GM19099 (cell line): Measurements from ENCODE around the gene PDE4A.

Experiments used
- POLR2A ChIP-seq: IDR thresholded peaks from 3 replicates; pipeline ENCODE4 v1.6.1; 2011; ENCODE audit warnings: low read depth; ENCODE audit not compliant: insufficient read length; ENCODE audit errors: extremely low read depth

Gene PDE4A

DNA sequence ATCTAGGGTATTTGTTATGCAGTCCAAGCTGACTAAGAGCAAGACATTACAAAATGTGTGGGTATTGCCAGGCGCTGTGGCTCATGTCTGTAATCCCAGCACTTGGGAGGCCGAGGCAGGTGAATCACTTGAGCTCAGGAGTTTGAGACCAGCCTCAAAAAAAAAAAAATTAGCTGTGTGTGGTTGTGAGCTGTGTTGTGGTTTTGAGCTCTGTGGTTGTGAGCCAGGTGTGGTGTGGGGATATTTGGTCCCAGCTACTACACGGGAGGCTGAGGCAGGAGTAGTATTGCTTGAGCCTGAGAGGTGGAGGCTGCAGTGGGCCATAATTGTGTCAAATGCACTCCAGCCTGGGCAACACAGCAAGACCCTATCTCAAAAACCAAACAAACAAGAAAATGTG lies 88.4 kb downstream of the PDE4A start:
- no peak for TF ChIP-seq POLR2A

DNA sequence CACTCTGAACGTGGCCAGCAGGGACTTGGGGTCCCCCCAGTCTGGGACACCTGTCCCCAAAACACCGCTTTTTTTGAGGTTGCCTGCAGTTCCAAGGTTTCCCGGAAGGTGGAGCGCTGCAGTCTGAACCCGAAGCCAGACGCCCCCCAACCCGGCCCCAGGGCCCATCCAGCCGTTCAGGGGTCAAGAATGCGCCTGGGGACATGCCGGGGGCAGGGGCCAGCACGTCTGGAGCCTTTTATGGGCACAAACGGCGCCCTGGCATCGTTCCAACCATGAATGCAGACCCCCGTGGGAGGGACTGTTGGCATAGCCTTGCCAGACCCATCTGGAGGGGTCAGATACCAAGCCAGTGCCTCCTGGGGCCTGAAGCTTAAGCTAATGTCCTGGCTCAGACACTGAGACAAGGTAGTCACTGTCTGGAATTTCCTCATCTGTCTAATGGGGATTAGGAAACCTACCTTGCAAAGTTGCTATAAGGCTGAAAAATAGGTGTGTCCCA lies 90.0 kb downstream of the PDE4A start:
- TF ChIP-seq POLR2A, result no peak

DNA sequence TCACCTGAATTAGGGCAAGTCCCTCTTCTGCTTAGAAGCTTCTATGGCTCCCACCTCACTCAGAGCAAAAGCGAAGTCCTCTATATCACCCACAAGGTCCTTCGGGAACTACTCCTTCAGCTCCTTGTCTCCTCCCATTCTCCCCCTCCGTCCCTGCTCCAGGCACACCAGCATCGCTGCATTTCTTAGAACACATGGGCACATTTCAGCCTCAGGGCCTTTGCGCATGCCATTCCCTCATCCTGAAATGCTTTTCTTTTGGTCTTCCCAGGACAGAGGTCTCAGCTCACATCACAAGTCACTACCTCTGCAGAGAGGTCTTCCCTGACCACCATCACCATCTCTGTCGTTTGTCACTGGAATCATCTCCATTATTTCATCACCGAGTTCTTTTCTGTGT lies 92.9 kb downstream of the PDE4A start:
- TF ChIP-seq POLR2A, result no peak

DNA sequence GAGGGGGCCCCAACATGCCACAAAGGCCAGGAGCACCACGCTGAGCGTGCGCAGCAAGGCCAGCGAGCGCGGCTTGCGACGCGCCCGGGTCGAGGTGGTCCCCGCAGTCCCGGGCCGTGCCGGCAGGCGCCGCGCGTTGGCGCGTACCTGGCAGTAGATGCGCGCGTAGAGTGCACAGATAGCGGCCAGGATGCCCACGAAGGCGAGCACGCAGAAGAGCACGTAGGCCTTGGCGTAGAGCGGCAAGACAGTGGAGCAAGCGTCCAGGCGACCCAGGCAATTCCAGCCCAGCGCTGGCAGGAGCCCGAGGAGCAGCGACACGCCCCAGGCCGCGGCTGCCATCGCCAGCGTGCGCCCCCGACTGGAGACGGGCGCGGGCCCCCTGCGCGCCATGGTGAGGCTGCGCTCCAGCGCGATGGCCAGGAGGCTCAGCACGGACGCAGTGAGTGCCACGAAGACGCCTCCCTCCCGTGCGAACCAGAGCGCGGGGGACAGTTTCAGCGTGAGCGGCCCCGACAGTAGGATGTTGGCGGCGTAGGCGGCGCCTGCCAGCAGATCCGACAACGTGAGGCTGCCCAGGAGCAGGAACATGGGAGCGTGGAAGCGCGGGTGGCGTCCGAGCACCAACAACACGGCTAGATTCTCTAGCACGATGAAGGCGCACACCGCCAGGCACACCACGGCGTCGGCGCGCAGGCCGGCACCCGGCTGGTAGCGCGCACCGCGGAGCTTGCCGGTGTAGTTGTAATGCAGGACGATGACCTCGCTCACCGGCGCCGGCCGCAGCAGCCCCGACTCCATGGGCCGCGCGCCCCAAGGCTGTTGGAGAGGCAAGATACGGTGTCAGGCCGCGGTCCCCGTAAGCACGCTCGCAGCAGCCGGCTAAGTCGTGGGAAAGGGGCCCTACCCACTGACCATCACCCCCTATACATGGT lies 94.1 kb downstream of the PDE4A start:
- no peak for TF ChIP-seq POLR2A

DNA sequence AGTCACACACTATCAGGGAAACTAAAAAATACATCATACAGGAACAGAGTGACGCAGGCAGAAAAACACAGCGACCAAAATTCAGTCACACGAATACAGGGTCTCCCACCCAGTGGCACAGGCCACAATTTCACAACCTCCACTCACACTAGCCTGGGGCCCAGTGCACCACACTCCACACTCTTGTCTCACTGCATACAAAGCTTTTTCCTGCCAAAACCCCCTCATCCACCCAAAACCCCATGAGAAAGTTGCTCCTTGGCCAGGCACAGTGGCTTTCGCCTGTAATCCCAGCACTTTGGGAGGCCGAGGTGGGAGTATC lies 95.7 kb downstream of the PDE4A start:
- TF ChIP-seq POLR2A, result no peak

DNA sequence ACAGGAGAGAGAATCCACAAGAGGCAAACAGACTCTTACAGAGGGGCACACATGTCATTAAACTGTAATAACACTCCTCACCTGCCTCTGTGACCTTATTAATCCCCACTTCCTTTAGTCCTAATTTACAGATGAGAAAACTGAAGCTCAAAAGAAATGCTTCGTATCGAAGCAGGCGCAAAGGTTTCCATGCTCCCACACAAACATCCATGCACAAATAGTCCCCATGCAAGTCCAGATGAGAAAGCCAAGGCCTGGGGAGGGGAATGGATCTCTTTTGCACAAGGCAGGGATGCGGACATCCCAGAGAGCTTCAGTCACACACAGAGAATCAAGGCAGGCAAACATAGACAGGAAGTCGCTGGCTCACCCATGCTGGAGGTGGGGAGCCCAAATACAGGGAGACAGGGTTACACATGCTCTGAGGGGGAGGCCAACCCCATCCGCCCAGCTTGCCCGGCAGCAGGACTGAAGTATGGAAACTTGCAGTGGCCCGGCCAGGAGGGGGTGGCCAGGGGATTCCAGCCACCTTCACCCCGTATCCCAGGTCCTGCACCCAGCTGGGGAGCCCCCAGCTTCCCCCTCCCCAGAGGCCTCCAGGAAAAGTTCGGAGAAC lies 96.4 kb downstream of the PDE4A start:
- TF ChIP-seq POLR2A, result no peak

DNA sequence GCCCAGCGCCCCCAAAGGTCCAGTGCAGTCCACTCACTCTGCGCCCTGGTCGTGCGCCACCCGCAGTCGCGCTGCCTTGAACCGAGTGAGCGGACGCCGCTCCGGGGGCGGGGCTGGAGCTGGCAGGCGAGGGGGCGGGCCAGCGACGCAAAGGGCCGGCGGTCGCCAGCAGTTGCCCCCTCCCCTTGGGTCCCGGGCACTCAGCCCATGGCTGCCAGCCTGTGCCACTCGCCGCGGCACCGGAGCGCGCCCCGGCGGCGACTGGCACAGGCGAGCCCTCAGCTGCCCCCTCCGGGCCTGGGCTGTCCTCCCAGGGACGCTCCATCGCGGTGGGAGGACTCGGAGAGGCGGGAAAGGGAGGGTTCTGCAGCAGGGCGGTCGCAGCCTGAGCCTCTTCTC lies 97.0 kb downstream of the PDE4A start, which contains the start of gene S1PR5:
Gene S1PR5, minus strand, starts transcription at position 87 of the 399 bp plus-strand sequence. CDS start 2,436 bp downstream, outside the sequence.
- no peak for TF ChIP-seq POLR2A

DNA sequence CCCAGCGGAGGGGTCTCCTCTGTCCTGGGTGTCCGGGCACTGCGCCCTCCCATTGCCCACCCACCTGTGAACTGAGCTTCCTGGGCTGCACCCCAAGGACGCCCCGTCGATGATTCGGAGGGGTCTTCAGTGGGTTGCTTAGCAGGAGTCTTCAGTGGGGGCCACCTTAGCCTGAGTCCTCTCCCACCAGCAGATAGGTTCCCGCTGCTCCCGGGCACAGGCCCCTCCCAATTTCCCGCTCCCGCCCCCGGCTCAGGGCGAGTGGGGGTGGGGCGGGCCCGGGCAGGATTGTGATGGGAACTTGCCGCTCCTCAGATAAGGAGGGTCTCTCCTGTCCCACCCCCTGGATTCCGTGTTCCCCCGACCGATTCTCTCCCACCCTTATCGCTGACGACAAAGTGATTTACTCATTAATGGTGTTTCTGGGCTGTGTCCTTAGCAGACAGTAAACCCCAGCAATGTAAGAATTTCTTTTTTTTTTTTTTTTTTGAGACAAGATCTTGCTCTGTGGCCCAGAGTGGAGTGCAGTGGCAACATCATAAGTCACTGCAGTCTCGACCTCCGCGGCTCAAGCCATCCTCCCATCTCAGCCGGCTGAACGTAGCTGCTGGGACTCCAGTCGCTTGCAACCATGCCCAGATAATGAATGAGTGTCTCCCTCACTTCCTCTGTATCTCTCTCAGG lies 97.6 kb downstream of the PDE4A start:
- TF ChIP-seq POLR2A, result no peak

DNA sequence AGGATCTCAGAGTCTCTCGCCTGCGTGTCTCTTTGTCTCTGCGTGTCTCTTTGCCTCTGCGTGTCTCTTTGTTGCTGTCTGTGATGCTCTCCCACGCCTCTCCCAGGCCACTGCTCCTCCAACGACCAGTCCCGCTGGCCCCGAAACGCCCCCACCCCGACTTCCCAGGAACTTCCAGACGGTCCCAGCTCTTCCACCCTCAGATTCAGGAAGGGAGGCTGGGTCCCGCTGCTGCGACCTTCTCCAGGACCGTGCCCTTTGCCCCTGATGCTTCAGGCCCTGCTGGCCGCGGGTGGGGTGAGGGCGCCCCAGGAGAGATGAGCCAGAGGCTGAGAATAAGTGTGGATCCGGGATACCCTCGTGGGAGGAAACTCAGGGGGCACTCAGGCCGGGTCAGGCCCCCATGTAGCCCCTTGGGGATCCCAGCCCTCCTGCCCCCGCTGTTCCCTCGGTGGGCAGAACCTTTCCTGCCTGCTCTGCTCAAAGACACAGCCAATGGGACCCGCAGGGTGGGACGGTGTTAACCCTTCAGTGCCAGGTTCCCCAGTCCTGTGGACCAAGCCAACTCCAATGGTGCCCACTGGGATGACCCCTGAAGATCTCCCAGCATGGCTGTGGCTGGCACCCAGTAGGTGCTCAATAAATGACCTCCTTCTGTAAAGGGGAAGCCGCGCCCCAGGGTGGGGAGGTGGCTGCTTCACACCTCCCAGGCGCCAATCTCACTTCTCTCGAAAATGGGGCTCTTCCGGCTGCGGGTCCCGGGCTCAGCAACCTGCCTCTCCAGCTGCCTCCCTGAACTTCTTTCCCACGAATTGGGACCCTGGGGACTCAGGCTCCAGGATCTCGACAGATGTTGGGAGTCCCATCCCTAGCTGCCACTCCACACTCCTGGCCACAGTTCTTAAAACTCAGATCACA lies 98.4 kb downstream of the PDE4A start:
- no peak for TF ChIP-seq POLR2A
